Mesendoderm (in vitro differentiated cells): ENCODE data around the gene AGXT.

Experiments used
- DNase-seq: peaks from one replicate; pipeline ENCODE4 v3.0.0; 2013
- H2AK5ac ChIP-seq: 2 replicates; pipeline ENCODE4 v1.6.1; 2013; ENCODE audit warnings: low read length, inconsistent platforms
- H2BK120ac ChIP-seq: 2 replicates; pipeline ENCODE4 v1.6.1; 2013; ENCODE audit warnings: low read depth, mild to moderate bottlenecking, low read length, moderate library complexity, mixed read lengths
- H2BK15ac ChIP-seq: replicated peaks from 2 replicates; pipeline ENCODE4 v1.6.1; 2013; ENCODE audit warnings: low read depth, mild to moderate bottlenecking, moderate library complexity
- H2BK5ac ChIP-seq: 2 replicates; pipeline ENCODE4 v1.6.1; 2013; ENCODE audit warnings: low read length, inconsistent platforms
- H3K18ac ChIP-seq: 2 replicates; pipeline ENCODE4 v1.6.1; 2013; ENCODE audit warnings: mild to moderate bottlenecking, low read length, mixed read lengths
- H3K23ac ChIP-seq: one replicate; pipeline ENCODE4 v1.6.1; 2013; ENCODE audit warnings: low read length
- H3K27ac ChIP-seq: 2 replicates; pipeline ENCODE4 v1.5.1; 2013; ENCODE audit warnings: low read depth, mild to moderate bottlenecking, inconsistent platforms, low read length, moderate library complexity
- H3K27me3 ChIP-seq: 2 replicates; pipeline ENCODE4 v1.6.1; 2013; ENCODE audit warnings: low read length, control low read depth, mild to moderate bottlenecking, inconsistent platforms; ENCODE audit not compliant: insufficient read depth, poor library complexity
- H3K36me3 ChIP-seq: 2 replicates; pipeline ENCODE4 v1.6.1; 2013; ENCODE audit warnings: low read length, inconsistent platforms; ENCODE audit not compliant: control insufficient read depth, insufficient read depth
- H3K4ac ChIP-seq: one replicate; pipeline ENCODE4 v1.6.1; 2013; ENCODE audit warnings: low read depth, mild to moderate bottlenecking, low read length, moderate library complexity
- H3K4me1 ChIP-seq: 2 replicates; pipeline ENCODE4 v1.6.1; 2013; ENCODE audit warnings: low read depth, low read length, inconsistent platforms; ENCODE audit not compliant: control insufficient read depth
- H3K4me2 ChIP-seq: 2 replicates; pipeline ENCODE4 v1.6.1; 2013; ENCODE audit warnings: low read length
- H3K4me3 ChIP-seq: 2 replicates; pipeline ENCODE4 v1.5.1; 2013; ENCODE audit warnings: mild to moderate bottlenecking, low read length
- H3K56ac ChIP-seq: one replicate; pipeline ENCODE4 v1.6.1; 2013; ENCODE audit warnings: low read length
- H3K79me1 ChIP-seq: 2 replicates; pipeline ENCODE4 v1.6.1; 2013; ENCODE audit warnings: low read length, inconsistent platforms
- H3K79me2 ChIP-seq: 2 replicates; pipeline ENCODE4 v1.6.1; 2013; ENCODE audit warnings: mild to moderate bottlenecking, low read length; ENCODE audit not compliant: control insufficient read depth, insufficient read depth
- H3K9ac ChIP-seq: 2 replicates; pipeline ENCODE4 v1.6.1; 2013; ENCODE audit warnings: low read length, inconsistent platforms
- H4K5ac ChIP-seq: one replicate; pipeline ENCODE4 v1.6.1; 2013; ENCODE audit warnings: low read length
- H4K8ac ChIP-seq: one replicate; pipeline ENCODE4 v1.6.1; 2013; ENCODE audit warnings: low read depth, mild to moderate bottlenecking, control low read depth, low read length, moderate library complexity
- WGBS: extraction: QIAGEN DNeasy Blood & Tissue Kit; methylation state at CpG from one replicate; pipeline ENCODE4 v1.1.7; 2013; ENCODE audit warnings: low lambda C conversion rate, missing lambda C conversion rate; ENCODE audit not compliant: insufficient coverage; ENCODE audit errors: extremely low coverage; 5-methylcytosine and 5-hydroxymethylcytosine counted together

The AGXT gene

GRCh38 chr2:240877460-240878340 lies 9.1 kb downstream of the AGXT start:
- Histone ChIP-seq H3K27me3 (no peaks in the 10 kb centered on the region), H3K79me2 (no peaks in the 10 kb centered on the region), H2AK5ac (no peak overlapping the region), H2BK5ac (no peak overlapping the region), H2BK120ac (no peak overlapping the region), H3K36me3 (no peaks in the 10 kb centered on the region), H3K4me2 (no peak overlapping the region), H2BK15ac (no peak overlapping the region), H3K9ac (no peak overlapping the region), H3K4me1 (no peaks in the 10 kb centered on the region), H3K4ac (no peak overlapping the region), H3K18ac (no peak overlapping the region), H3K4me3 (no peak overlapping the region), H3K23ac (no peak overlapping the region), H3K79me1 (no peaks in the 10 kb centered on the region), H3K56ac (no peak overlapping the region), H4K8ac (no peak overlapping the region), H3K27ac (no peak overlapping the region), H4K5ac (no peak overlapping the region)
- no peak for DNase-seq
- no CpG with 5 or more reads among the region's 40 CpGs for WGBS

GRCh38 chr2:240878341-240878936 lies 9.8 kb downstream of the AGXT start:
- Histone ChIP-seq H3K79me2 (no peaks in the 10 kb centered on the region), H3K79me1 (no peaks in the 10 kb centered on the region), H3K56ac (no peak overlapping the region), H2BK120ac (no peak overlapping the region), H3K27me3 (no peaks in the 10 kb centered on the region), H2AK5ac (no peak overlapping the region), H3K9ac (no peak overlapping the region), H3K27ac (no peak overlapping the region), H3K36me3 (no peaks in the 10 kb centered on the region), H3K4me3 (no peak overlapping the region), H3K23ac (no peak overlapping the region), H2BK15ac (no peak overlapping the region), H3K4me1 (no peaks in the 10 kb centered on the region), H3K4me2 (no peak overlapping the region), H2BK5ac (no peak overlapping the region), H3K4ac (no peak overlapping the region), H4K5ac (no peak overlapping the region), H3K18ac (no peak overlapping the region), H4K8ac (no peak overlapping the region)
- no CpG with 5 or more reads among the region's 18 CpGs for WGBS
- DNase-seq: no peak

GRCh38 chr2:240879105-240879504 lies 10.5 kb downstream of the AGXT start:
- Histone ChIP-seq H2BK120ac (no peak overlapping the region), H3K18ac (no peak overlapping the region), H3K79me1 (no peaks in the 10 kb centered on the region), H3K4ac (no peak overlapping the region), H4K8ac (no peak overlapping the region), H2AK5ac (no peak overlapping the region), H3K23ac (no peak overlapping the region), H3K4me3 (no peak overlapping the region), H3K56ac (no peak overlapping the region), H3K27me3 (no peaks in the 10 kb centered on the region), H3K36me3 (no peaks in the 10 kb centered on the region), H4K5ac (no peak overlapping the region), H3K4me1 (no peaks in the 10 kb centered on the region), H2BK15ac (no peak overlapping the region), H3K4me2 (no peak overlapping the region), H3K9ac (no peak overlapping the region), H3K79me2 (no peaks in the 10 kb centered on the region), H2BK5ac (no peak overlapping the region), H3K27ac (no peak overlapping the region)
- WGBS: no CpG with 5 or more reads among the region's 7 CpGs
- no peak for DNase-seq

- H3K4ac ChIP-seq: no peak overlapping the region
- no CpG with 5 or more reads among the region's 6 CpGs for WGBS
- H2BK120ac ChIP-seq: no peak overlapping the region
- no peak overlapping the region for H3K23ac ChIP-seq
- no peak overlapping the region for H4K5ac ChIP-seq
- no peaks in the 10 kb centered on the region for H3K79me2 ChIP-seq
- no peak overlapping the region for H3K4me2 ChIP-seq
- no peak for DNase-seq
- no peak overlapping the region for H2AK5ac ChIP-seq
- H3K56ac ChIP-seq: no peak overlapping the region
- no peaks in the 10 kb centered on the region for H3K36me3 ChIP-seq
- no peak overlapping the region for H2BK5ac ChIP-seq
- H3K27me3 ChIP-seq: no peaks in the 10 kb centered on the region
- no peak overlapping the region for H4K8ac ChIP-seq
- no peaks in the 10 kb centered on the region for H3K4me1 ChIP-seq
- H3K79me1 ChIP-seq: no peaks in the 10 kb centered on the region
- no peak overlapping the region for H3K9ac ChIP-seq
- no peak overlapping the region for H3K18ac ChIP-seq
- H3K27ac ChIP-seq: no peak overlapping the region
- no peak overlapping the region for H2BK15ac ChIP-seq
- no peak overlapping the region for H3K4me3 ChIP-seq
Observed at GRCh38 chr2:240881913-240882312, 13.3 kb downstream of the AGXT start.

- no peak overlapping the region for H3K4ac ChIP-seq
- H2BK120ac ChIP-seq: no peak overlapping the region
Observed at GRCh38 chr2:240884221-240884620, 15.6 kb downstream of the AGXT start.

More at GRCh38 chr2:240884221-240884620, 15.6 kb downstream of the AGXT start:
- H3K9ac ChIP-seq: no peak overlapping the region
- no peaks in the 10 kb centered on the region for H3K4me1 ChIP-seq
- no peak overlapping the region for H4K8ac ChIP-seq
- H3K27ac ChIP-seq: no peak overlapping the region
- no peaks in the 10 kb centered on the region for H3K79me2 ChIP-seq
- H3K27me3 ChIP-seq: no peaks in the 10 kb centered on the region
- H2BK5ac ChIP-seq: no peak overlapping the region
- no peaks in the 10 kb centered on the region for H3K36me3 ChIP-seq
- no peak overlapping the region for H4K5ac ChIP-seq
- H2AK5ac ChIP-seq: no peak overlapping the region
- no peak overlapping the region for H3K4me2 ChIP-seq
- no peak for DNase-seq
- H2BK15ac ChIP-seq: no peak overlapping the region
- H3K23ac ChIP-seq: no peak overlapping the region
- H3K4me3 ChIP-seq: no peak overlapping the region
- H3K79me1 ChIP-seq: no peaks in the 10 kb centered on the region
- H3K18ac ChIP-seq: no peak overlapping the region
- WGBS: no CpG with 5 or more reads among the region's 2 CpGs
- H3K56ac ChIP-seq: no peak overlapping the region
